Lower leg skin (tissue), 3 donors: ENCODE data around the gene HERPUD1.

Experiments used
- POLR2A ChIP-seq, 2 donors: fragments of 450-650 bp; IDR thresholded peaks; one replicate each; pipeline ENCODE4 v1.6.1; 2016 to 2017; ENCODE audit warnings: antibody characterized with exemption in 2 of 2, mild to moderate bottlenecking in 1 of 2, moderate library complexity in 1 of 2
- TF ChIP-seq, protein P1 (sequence below), 3 donors: fragments of 450-650 bp; IDR thresholded peaks; one replicate each; pipeline ENCODE4 v1.5.1; 2016; ENCODE audit warnings: antibody characterized with exemption in 3 of 3, mild to moderate bottlenecking in 3 of 3, moderate library complexity in 2 of 3

DNA sequence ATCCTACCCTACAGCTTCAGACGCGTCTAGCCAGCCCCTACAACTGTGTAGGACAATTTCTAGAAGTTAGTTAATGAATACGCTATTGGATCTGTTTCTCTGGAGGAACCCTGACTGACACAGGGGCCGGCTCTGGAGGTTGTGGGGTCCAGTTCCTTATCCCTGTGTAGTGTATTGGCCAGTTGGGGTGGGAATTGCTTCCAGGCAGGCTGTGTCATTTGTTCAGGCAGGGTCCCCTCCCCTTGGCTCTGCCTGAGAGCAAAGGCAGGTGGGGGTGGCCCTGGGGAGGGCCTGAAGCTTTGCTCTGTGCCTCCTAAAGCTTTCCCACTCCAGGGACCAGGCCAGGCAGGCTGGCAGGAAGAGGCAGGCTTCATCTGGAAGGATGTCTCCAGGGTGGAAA, 18.1 kb downstream of the HERPUD1 start:
- TF ChIP-seq, protein P1, sequence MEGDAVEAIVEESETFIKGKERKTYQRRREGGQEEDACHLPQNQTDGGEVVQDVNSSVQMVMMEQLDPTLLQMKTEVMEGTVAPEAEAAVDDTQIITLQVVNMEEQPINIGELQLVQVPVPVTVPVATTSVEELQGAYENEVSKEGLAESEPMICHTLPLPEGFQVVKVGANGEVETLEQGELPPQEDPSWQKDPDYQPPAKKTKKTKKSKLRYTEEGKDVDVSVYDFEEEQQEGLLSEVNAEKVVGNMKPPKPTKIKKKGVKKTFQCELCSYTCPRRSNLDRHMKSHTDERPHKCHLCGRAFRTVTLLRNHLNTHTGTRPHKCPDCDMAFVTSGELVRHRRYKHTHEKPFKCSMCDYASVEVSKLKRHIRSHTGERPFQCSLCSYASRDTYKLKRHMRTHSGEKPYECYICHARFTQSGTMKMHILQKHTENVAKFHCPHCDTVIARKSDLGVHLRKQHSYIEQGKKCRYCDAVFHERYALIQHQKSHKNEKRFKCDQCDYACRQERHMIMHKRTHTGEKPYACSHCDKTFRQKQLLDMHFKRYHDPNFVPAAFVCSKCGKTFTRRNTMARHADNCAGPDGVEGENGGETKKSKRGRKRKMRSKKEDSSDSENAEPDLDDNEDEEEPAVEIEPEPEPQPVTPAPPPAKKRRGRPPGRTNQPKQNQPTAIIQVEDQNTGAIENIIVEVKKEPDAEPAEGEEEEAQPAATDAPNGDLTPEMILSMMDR (IDR thresholded peaks at IDR 0.05): no peak
- TF ChIP-seq POLR2A (IDR thresholded peaks at IDR 0.05): no peak
